Stimulated activated CD4-positive, alpha-beta T cell treated with anti-CD3 and anti-CD28 coated beads, Interleukin-2, amount 100 ng/mL, for 24 hours (primary cell): Measurements from ENCODE around the gene VPS26A.
"Not testable (repeated sequence)": the region's sequence is repeated elsewhere in the genome, so short reads cannot be mapped to it uniquely, and the experiment has no call there.

Experiments used
- DNase-seq, 2 donors: peaks; one replicate each; pipeline ENCODE4 v3.0.0-alpha.2; 2020

The VPS26A gene

DNA sequence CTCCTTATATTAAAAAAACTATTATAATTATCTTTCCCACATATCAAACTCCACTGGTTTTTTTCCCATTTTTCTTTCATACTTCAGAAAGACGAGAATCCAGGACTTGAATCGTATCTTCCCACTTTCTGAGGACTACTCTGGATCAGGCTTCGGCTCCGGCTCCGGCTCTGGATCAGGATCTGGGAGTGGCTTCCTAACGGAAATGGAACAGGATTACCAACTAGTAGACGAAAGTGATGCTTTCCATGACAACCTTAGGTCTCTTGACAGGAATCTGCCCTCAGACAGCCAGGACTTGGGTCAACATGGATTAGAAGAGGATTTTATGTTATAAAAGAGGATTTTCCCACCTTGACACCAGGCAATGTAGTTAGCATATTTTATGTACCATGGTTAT is 20.2 kb upstream of the VPS26A start:
- no peak for DNase-seq

- no peak for DNase-seq
Measured at GRCh38 chr10:69104994-69105790, 18.8 kb upstream of the VPS26A start.

- DNase-seq = no peak
Measured at GRCh38 chr10:69107176-69107490, 16.8 kb upstream of the VPS26A start.

DNA sequence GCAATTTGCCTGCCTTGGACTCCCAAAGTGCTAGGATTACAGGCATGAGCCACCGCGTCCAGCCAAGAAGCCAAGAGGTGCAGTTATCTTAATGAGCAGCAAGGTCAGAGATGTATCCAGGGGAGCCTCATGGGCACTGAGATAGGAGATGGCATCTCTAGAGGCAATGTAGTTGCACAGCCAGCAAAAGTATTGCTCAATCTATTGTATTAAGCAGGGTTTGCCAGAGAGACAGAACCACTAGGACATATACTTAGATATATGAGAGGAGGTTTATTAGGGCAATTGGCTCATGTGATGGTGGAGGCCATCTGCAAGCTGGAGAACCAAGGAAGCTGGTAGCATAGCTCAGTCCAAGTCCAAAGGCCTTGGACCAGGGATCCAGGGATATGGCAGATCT is 16.3 kb upstream of the VPS26A start:
- DNase-seq = no peak

DNA sequence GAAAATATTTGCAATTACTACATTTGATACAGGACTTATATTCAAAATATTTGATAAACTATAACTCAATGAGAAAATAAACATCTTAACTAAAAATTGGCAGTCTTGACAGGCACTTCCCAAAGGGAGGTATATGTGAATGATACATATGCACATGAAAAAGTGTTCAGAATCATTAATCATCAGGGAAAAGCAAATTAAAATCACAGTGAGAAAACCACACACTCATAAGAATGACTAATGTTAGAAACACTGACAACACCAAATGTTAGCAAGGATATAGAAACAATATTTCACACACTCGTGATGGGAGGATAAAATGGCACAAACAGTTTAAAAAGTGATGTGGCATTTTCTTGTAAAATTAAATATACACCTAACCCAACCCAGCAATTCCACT is 4.1 kb upstream of the VPS26A start:
- DNase-seq = no peak

- DNase-seq = no peak
Measured at GRCh38 chr10:69123306-69123746, 652 bp upstream of the VPS26A start.

DNA sequence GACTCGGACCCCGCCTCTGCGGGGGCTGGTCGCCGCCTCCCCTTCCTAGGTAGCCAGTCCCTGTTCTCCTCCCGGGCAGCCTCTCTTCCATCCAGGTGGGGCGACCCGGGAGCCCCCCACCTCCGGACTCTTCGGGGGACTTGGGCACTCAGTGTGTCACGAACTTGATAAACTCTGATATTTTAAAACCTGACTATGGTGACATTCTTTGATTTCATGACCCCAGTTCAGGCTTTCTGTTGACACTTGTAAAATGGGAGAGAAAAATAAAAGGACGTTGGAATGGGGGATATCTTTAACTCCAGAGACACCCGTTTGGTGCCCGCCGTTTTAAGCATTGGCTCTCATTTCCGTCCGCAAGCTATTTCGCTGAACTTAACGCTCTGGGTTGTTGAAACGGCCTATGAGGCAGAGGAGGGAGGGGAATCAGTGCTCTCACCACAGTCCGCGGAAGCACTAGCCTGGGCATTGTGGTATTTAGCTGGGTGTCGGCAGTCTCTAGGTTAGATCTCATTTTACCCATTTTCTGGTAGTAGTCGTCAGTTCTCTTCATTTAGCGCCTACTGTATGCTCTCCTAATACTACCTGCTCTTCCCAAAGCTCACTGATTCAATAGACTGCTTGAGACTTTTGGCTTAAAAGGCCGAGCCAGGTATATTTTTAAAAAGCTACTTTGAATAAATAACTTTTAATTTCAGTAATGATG is 738 bp downstream of the VPS26A start:
- DNase-seq = peak; percentile 49 to 50

DNA sequence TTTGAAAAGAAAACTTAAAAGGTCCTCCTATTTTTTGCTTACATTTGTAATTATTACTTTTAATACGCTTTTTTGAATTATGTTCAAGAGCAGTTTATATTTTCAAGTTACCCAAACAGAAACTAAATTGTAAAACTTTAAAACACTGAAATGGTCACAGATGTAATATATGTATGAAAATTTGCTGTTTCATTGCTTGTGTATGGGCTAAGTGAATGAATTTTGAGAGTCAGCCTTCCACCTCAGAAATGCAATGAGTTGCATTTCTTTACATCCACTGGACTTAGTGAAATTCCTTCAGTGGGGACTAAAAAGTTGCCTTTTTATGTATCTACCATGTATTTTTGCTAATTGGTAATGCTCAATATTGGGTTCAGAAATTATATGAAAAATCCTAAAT is 1.6 kb downstream of the VPS26A start:
- DNase-seq = no peak

GRCh38 chr10:69130251-69130650 is 6.3 kb downstream of the VPS26A start:
- DNase-seq = no peak

DNA sequence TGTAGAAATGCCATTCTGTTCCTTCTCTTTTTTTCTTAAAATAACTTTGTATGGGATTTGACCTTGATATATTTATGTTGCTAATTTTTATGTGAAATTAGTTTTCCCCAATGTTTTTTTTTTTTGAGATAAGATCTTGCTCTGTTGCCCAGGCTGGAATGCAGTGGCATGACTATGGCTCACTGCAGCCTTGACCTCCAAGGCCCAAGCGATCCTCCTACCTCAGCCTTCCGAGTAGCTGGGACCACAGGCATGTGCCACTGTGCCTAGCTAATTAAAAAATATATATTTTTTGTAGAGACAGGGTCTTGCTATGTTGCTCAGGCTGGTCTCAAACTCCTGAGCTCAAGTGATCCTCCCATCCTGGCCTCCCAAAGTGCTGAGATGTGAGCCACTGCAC is 16.0 kb downstream of the VPS26A start:
- DNase-seq = no peak

DNA sequence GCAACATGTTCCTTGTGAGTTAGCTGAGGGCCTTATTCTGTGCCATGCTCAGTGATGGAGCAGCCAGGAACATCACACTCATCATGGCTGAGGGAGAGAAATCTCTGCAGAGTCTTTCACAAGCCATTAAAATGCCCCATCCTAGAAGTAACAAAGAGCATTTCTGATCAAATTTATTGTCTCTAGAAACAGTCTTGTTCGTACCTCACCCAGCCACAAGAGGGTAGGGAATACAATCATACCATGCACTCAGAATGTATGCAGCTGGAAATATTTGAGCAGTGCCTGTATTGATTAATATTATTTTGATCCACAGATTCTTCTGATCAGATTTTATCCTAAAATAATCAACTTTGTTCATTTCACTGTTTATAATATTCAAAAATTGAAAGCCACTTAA is 17.3 kb downstream of the VPS26A start:
- DNase-seq = no peak

GRCh38 chr10:69142074-69142473 is 18.1 kb downstream of the VPS26A start:
- not testable (repeated sequence) for DNase-seq

DNA sequence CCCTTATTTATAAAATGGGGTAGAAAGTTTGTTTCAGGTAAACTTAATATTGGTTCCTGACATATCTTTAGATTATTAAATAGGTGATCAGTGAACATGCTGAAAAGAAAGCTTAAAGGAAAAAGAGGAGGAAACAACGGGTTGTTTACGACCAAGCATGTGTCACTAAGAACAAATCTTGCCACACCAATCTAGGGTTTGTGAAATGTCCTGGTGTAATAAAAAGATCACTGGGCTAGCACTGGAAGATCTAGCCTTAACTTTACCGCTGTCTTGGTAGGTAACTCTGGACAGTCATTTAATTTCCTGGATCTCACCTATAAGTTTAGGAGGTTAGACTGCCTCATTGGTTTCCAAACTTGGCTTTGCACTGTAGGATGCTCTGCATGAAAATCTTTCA is 19.0 kb downstream of the VPS26A start:
- no peak for DNase-seq

- DNase-seq = no peak
Measured at GRCh38 chr10:69145329-69145728, 21.4 kb downstream of the VPS26A start.

GRCh38 chr10:69145864-69146263 is 21.9 kb downstream of the VPS26A start:
- no peak for DNase-seq

DNA sequence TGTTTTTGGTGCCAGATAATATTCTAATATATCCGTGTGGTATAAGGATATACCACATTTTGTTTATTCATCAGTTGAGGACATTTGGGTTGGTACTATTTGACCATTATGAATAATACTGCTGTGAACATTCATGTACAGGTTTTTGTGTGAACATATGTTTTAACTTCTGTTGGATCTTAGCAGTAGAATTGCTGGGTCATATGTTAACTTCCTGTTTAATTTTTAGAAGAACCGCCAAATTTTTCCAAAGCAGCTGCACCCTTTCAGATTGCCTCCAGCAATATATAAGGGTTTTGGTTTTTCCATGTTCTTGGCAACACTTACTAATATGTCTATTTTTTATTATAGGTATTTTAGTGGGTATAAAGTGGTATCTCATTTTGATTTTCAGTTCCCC is 22.8 kb downstream of the VPS26A start:
- DNase-seq = no peak

DNA sequence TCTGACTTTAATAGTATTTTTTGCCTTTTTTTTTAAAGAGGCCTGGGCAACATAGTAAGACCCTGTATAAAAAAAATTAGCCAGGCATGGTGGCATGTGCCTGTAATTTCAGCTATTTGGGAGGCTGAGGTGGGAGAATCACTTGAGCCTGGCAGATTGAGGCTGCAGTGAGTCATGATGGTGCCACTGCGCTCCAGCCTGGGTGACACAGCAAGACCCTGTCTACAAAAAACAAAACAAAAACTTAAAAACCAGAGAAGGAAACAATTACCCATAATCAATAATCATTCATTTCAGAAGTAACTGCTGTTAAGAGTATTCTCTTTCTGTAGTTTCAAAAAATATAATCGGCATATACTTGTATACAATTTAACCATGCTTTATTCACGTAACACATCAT is 28.0 kb downstream of the VPS26A start:
- no peak for DNase-seq

GRCh38 chr10:69153227-69153626 is 29.2 kb downstream of the VPS26A start:
- DNase-seq = no peak

DNA sequence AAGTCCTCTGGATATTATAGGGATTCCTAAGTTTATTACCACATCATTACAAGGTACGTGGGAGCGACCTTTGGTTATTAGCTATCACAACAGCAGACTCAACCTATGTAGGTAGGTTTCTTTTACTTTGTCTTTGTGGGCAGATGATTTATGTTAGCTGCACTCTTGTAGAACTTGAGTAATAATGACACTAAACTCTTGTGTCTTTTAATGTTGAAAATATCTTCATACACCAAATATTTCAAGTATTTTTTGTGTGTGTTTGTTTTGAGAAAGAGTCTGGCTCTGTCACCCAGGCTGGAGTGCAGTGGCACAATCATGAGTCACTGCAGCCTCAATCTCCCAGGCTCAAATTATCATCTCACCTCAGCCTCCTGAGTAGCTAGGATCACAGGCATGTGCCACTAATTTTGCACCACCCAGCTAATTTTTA is 36.8 kb downstream of the VPS26A start:
- DNase-seq = no peak

DNA sequence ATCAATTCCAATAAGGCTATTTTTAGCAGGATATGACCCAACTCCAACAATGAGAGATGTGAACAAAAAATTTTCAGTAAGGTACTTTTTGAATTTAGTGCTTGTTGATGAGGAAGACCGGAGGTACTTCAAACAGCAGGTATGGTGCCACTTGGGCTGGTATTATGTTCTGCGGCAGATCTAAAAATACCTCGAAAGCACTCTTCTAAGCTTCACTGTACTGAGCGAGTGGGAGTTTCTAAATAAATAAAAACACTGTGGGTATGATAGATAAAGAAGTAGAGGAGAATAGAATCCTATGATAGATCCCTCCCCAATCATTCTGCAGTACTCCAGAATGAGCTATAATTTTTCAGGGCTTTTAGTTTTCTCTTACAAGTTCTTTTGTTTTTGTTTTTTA is 44.5 kb downstream of the VPS26A start:
- no peak for DNase-seq

DNA sequence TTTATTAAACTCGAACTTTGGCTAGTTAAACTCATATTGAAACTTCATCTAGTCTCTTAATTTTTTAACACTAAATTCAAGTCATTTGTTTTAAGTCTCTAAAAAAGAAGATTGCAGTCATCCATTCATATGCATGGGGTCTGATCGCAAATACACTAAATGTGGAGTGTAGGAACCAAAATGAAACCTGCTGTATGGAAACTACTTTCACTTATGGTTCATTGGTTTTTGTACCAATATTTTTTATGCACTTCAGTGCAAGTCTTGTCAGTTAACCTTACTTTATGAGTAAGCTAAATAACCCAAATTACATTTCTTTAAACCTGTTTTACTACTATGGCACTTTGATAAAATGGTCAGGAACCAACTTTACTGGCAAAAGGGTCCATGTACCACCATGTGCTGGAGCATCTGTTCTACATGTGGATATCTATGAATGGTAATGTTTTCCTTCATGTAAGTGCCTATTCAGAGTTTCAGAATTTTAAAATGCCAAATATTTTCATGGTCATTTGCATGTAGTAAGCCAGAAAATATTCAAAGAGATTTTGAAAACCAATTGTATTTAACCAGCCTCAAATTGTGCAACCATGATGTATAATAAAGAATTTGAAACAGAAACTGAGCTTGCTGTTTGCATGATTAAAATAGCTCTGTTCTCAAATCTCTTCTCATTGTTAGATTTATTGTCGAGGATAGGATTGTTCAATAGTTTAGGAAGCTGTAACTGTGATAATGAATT is 48.4 kb downstream of the VPS26A start:
- no peak for DNase-seq

- DNase-seq = not testable (repeated sequence)
Measured at GRCh38 chr10:69175326-69175725, 51.3 kb downstream of the VPS26A start.

- no peak for DNase-seq
Measured at GRCh38 chr10:69176823-69177222, 52.8 kb downstream of the VPS26A start.
